ENCODE results near the gene SCP2.

DNA sequence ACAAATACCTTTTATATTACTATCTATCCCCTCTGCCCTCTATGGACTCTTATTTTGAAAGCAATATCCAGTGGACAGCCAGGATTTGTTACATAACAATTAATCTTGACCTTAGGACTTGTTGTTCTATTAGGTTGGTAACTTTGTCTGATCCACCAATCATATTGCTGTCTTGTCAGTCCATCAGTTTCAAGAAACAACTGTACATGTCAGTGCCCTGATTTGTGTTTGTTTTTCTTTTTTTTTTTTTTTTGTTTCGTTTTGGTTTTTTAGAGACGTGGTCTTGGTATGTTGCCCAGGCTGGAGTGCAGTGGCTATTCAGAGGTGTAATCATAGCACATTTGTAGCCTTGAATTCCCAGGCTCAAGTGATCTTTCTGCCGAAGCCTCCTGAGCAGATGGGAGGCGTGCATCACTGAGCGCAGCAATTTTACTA lies 1.5 kb upstream of the SCP2 start:
- TF ChIP-seq, protein P1, sequence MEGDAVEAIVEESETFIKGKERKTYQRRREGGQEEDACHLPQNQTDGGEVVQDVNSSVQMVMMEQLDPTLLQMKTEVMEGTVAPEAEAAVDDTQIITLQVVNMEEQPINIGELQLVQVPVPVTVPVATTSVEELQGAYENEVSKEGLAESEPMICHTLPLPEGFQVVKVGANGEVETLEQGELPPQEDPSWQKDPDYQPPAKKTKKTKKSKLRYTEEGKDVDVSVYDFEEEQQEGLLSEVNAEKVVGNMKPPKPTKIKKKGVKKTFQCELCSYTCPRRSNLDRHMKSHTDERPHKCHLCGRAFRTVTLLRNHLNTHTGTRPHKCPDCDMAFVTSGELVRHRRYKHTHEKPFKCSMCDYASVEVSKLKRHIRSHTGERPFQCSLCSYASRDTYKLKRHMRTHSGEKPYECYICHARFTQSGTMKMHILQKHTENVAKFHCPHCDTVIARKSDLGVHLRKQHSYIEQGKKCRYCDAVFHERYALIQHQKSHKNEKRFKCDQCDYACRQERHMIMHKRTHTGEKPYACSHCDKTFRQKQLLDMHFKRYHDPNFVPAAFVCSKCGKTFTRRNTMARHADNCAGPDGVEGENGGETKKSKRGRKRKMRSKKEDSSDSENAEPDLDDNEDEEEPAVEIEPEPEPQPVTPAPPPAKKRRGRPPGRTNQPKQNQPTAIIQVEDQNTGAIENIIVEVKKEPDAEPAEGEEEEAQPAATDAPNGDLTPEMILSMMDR (IDR thresholded peaks at IDR 0.05; ENCODE audit: insufficient read depth, low read length): no peak
- TF ChIP-seq GABPA (IDR thresholded peaks at IDR 0.05; ENCODE audit: low read depth) (no peak), POLR2AphosphoS5 (IDR thresholded peaks at IDR 0.05; ENCODE audit: low read depth) (no peak)
- TF ChIP-seq, protein P2, sequence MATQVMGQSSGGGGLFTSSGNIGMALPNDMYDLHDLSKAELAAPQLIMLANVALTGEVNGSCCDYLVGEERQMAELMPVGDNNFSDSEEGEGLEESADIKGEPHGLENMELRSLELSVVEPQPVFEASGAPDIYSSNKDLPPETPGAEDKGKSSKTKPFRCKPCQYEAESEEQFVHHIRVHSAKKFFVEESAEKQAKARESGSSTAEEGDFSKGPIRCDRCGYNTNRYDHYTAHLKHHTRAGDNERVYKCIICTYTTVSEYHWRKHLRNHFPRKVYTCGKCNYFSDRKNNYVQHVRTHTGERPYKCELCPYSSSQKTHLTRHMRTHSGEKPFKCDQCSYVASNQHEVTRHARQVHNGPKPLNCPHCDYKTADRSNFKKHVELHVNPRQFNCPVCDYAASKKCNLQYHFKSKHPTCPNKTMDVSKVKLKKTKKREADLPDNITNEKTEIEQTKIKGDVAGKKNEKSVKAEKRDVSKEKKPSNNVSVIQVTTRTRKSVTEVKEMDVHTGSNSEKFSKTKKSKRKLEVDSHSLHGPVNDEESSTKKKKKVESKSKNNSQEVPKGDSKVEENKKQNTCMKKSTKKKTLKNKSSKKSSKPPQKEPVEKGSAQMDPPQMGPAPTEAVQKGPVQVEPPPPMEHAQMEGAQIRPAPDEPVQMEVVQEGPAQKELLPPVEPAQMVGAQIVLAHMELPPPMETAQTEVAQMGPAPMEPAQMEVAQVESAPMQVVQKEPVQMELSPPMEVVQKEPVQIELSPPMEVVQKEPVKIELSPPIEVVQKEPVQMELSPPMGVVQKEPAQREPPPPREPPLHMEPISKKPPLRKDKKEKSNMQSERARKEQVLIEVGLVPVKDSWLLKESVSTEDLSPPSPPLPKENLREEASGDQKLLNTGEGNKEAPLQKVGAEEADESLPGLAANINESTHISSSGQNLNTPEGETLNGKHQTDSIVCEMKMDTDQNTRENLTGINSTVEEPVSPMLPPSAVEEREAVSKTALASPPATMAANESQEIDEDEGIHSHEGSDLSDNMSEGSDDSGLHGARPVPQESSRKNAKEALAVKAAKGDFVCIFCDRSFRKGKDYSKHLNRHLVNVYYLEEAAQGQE (IDR thresholded peaks at IDR 0.05; ENCODE audit: insufficient replicate concordance, low read depth): no peak

All from HL-60 (cell line).